IPS-11a (cell line): ENCODE measurements around the gene SLFN12L.
"Not testable (repeated sequence)": the region's sequence is repeated elsewhere in the genome, so short reads cannot be mapped to it uniquely, and the experiment has no call there.

Experiments
- H3K4me3 ChIP-seq: one replicate; pipeline ENCODE4 v1.5.1; 2013; ENCODE audit warnings: low read depth, low read length, control low read depth

The SLFN12L gene

GRCh38 chr17:35543856-35544255 is 6.4 kb upstream of the SLFN12L start:
- no peak overlapping the region for H3K4me3 ChIP-seq

GRCh38 chr17:35542990-35543389 is 5.5 kb upstream of the SLFN12L start:
- H3K4me3 ChIP-seq: no peak overlapping the region

GRCh38 chr17:35541434-35541833 is 4.0 kb upstream of the SLFN12L start:
- H3K4me3 ChIP-seq: no peak overlapping the region

- H3K4me3 ChIP-seq: no peak overlapping the region
Observed at GRCh38 chr17:35540589-35541404, 3.3 kb upstream of the SLFN12L start.

- no peak overlapping the region for H3K4me3 ChIP-seq
Observed at GRCh38 chr17:35539659-35540026, 2.2 kb upstream of the SLFN12L start.

GRCh38 chr17:35536664-35537171 is 760 bp downstream of the SLFN12L start:
- H3K4me3 ChIP-seq: no peak overlapping the region

- H3K4me3 ChIP-seq: not testable (repeated sequence)
Observed at GRCh38 chr17:35535406-35535805, 2.1 kb downstream of the SLFN12L start.

GRCh38 chr17:35534576-35535093 is 2.8 kb downstream of the SLFN12L start:
- no peak overlapping the region for H3K4me3 ChIP-seq

- H3K4me3 ChIP-seq: no peak overlapping the region
Observed at GRCh38 chr17:35531160-35531559, 6.3 kb downstream of the SLFN12L start.

GRCh38 chr17:35529866-35530265 is 7.6 kb downstream of the SLFN12L start:
- H3K4me3 ChIP-seq: no peak overlapping the region

- H3K4me3 ChIP-seq: not testable (repeated sequence)
Observed at GRCh38 chr17:35529326-35529725, 8.2 kb downstream of the SLFN12L start.

GRCh38 chr17:35523296-35523695 is 14.2 kb downstream of the SLFN12L start:
- no peak overlapping the region for H3K4me3 ChIP-seq

GRCh38 chr17:35521654-35522256 is 15.7 kb downstream of the SLFN12L start:
- H3K4me3 ChIP-seq: not testable (repeated sequence)

- H3K4me3 ChIP-seq: no peak overlapping the region
Observed at GRCh38 chr17:35521150-35521549, 16.3 kb downstream of the SLFN12L start.

- H3K4me3 ChIP-seq: no peak overlapping the region
Observed at GRCh38 chr17:35519906-35520442, 17.5 kb downstream of the SLFN12L start.

GRCh38 chr17:35519439-35519838 is 18.0 kb downstream of the SLFN12L start:
- H3K4me3 ChIP-seq: no peak overlapping the region

GRCh38 chr17:35518431-35518830 is 19.0 kb downstream of the SLFN12L start:
- not testable (repeated sequence) for H3K4me3 ChIP-seq

- H3K4me3 ChIP-seq: no peak overlapping the region
Observed at GRCh38 chr17:35515027-35515426, 22.5 kb downstream of the SLFN12L start.

- H3K4me3 ChIP-seq: no peak overlapping the region
Observed at GRCh38 chr17:35514564-35514963, 22.9 kb downstream of the SLFN12L start.

GRCh38 chr17:35510052-35510451 is 27.4 kb downstream of the SLFN12L start:
- no peak overlapping the region for H3K4me3 ChIP-seq

GRCh38 chr17:35507714-35508113 is 29.8 kb downstream of the SLFN12L start:
- H3K4me3 ChIP-seq: not testable (repeated sequence)

- H3K4me3 ChIP-seq: no peak overlapping the region
Observed at GRCh38 chr17:35499548-35499947, 37.9 kb downstream of the SLFN12L start.
